GM19452 (cell line): Measurements from ENCODE around the gene COLQ.
"Not testable (repeated sequence)": the region's sequence is repeated elsewhere in the genome, so short reads cannot be mapped to it uniquely, and the experiment has no call there.

Experiments
- ATAC-seq: cut with Tn5 transposase; IDR thresholded peaks from one replicate; pipeline ENCODE4 v1.9.1; 2021; ENCODE audit not compliant: unreplicated experiment

The COLQ gene

GRCh38 chr3:15458212-15458780, 63.2 kb downstream of the COLQ start:
- no peak for ATAC-seq

GRCh38 chr3:15456915-15457314, 64.6 kb downstream of the COLQ start:
- not testable (repeated sequence) for ATAC-seq

- ATAC-seq, result no peak
These were observed 65.2 kb downstream of the COLQ start for GRCh38 chr3:15456321-15456720.

GRCh38 chr3:15455756-15456155, 65.8 kb downstream of the COLQ start:
- ATAC-seq, result no peak

GRCh38 chr3:15454965-15455364, 66.5 kb downstream of the COLQ start:
- no peak for ATAC-seq

GRCh38 chr3:15453991-15454625, 67.4 kb downstream of the COLQ start:
- ATAC-seq, result no peak

GRCh38 chr3:15453501-15453900, 68.0 kb downstream of the COLQ start:
- ATAC-seq, result no peak

GRCh38 chr3:15452961-15453360, 68.5 kb downstream of the COLQ start:
- no peak for ATAC-seq

GRCh38 chr3:15452156-15452555, 69.3 kb downstream of the COLQ start:
- ATAC-seq, result no peak

GRCh38 chr3:15451216-15452113, 70.0 kb downstream of the COLQ start:
- no peak for ATAC-seq

- ATAC-seq, result no peak
These were observed 70.9 kb downstream of the COLQ start for GRCh38 chr3:15450438-15451215.

GRCh38 chr3:15449489-15450224, 71.8 kb downstream of the COLQ start:
- no peak for ATAC-seq

- ATAC-seq, result no peak
These were observed 77.5 kb downstream of the COLQ start for GRCh38 chr3:15443826-15444524.

- no peak for ATAC-seq
These were observed 80.6 kb downstream of the COLQ start for GRCh38 chr3:15440891-15441290.

- ATAC-seq, result no peak
These were observed 82.0 kb downstream of the COLQ start for GRCh38 chr3:15439476-15439875.

GRCh38 chr3:15438983-15439382, 82.5 kb downstream of the COLQ start:
- no peak for ATAC-seq

- no peak for ATAC-seq
These were observed 85.3 kb downstream of the COLQ start for GRCh38 chr3:15436246-15436645.

GRCh38 chr3:15434756-15435155, 86.8 kb downstream of the COLQ start:
- ATAC-seq, result no peak

- ATAC-seq, result no peak
These were observed 88.0 kb downstream of the COLQ start for GRCh38 chr3:15433531-15433930.

GRCh38 chr3:15431256-15431837, 90.2 kb downstream of the COLQ start:
- no peak for ATAC-seq
